Measurements from ENCODE around the gene ASB11. TPM values are rescaled to one million over a fixed set of nuclear protein-coding genes. Genes with fewer than 3 reads are reported as not detected.
A peak's percentile ranks its signal among the peaks of the same experiment; 100 is the strongest.
"Not testable (repeated sequence)": the region's sequence is repeated elsewhere in the genome, so short reads cannot be mapped to it uniquely, and the experiment has no call there.

The ASB11 gene
- total and polyA plus RNA-seq, 7 experiments from 2014 or later: not detected

DNA sequence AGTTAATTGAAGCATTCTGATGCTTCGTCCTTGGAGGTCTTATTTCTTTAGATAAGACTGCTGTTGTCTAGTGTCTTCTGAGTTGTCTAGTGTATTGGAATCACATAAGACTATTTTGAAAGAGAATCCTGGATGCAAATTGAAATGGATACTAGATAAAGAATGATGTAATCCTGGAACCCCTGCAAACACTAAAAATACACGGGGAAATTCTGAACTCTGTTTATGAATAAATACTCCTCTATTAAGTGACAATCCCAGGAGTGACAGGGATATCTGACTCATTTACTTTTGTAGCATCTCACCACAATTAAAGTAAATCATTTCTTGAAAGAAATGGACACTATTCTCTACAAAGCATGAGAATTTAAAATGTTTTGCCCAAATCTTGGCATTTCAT lies 968 bp downstream of the ASB11 start:
- H3K4me3 Mint-ChIP-seq: no peak overlapping the region
- no peaks in the 10 kb centered on the region for H3K27me3 Mint-ChIP-seq
- CTCF ChIA-PET: interaction anchor here (0.6 kb wide), 1 partner anchor 320 kb away, joined by 4 read pairs; no protein-coding TSS in a partner anchor
- H3K27ac Mint-ChIP-seq: no peak overlapping the region
- H3K9me3 Mint-ChIP-seq: no peaks in the 10 kb centered on the region
- intact Hi-C loops (cut with micrococcal nuclease): no loop called here
- Histone ChIP-seq H3K4me3 (ENCODE audit: low read length) (no peak overlapping the region), H3K27ac (ENCODE audit: low read depth, low read length) (no peak overlapping the region), H3K36me3 (ENCODE audit: control insufficient read depth in 2 of 3, insufficient read depth in 3 of 3, low read length in 3 of 3) (no peaks in the 10 kb centered on the region), H3K4me1 (ENCODE audit: control insufficient read depth in 2 of 2, insufficient read depth in 2 of 2, low read length in 2 of 2) (no peaks in the 10 kb centered on the region), H3K27me3 (ENCODE audit: control insufficient read depth in 2 of 2, insufficient read depth in 2 of 2, low read length in 2 of 2) (no peaks in the 10 kb centered on the region), H3K9me3 (ENCODE audit: control insufficient read depth in 2 of 3, low read length in 3 of 3) (no peaks in the 10 kb centered on the region)
- DNase-seq (no peak), ATAC-seq (no peak)
- POLR2A ChIA-PET: no interaction called here
- no peaks in the 10 kb centered on the region for H3K4me1 Mint-ChIP-seq
- peaks cover 0 to 3% (median 0%) of the 10 kb centered on the region in 5 donors for H3K36me3 Mint-ChIP-seq

DNA sequence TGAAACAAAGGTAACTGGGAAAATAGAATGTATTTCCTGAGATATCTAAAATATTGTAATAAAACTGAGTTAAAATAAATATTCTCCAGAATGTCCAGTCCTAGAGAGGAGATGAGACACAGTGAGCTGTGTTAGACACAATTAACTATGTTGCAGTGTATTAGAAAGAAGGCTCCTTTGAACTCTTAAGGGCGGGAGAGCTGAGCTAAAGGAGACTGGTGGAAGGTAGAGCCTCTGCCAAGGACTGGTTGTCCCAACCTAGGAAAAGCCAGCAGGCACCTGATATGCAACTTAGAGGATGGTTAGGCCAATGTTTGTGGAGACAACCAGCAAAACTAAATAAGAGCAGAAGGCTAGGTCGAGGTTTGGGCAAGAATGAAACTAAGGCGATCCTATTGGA lies 4.3 kb downstream of the ASB11 start:
- ChIA-PET CTCF (no interaction called here), POLR2A (no interaction called here)
- no peaks in the 10 kb centered on the region for H3K36me3 ChIP-seq (ENCODE audit: control insufficient read depth in 2 of 3, insufficient read depth in 3 of 3, low read length in 3 of 3)
- ATAC-seq: no peak
- no peak overlapping the region for H3K4me3 ChIP-seq (ENCODE audit: low read length)
- no peak overlapping the region for H3K27ac ChIP-seq (ENCODE audit: low read depth, low read length)
- Mint-ChIP-seq H3K36me3 (no peaks in the 10 kb centered on the region), H3K27ac (no peak overlapping the region), H3K4me3 (no peak overlapping the region), H3K4me1 (no peaks in the 10 kb centered on the region), H3K27me3 (no peaks in the 10 kb centered on the region), H3K9me3 (no peaks in the 10 kb centered on the region)
- intact Hi-C loops (cut with micrococcal nuclease): no loop called here
- no peak for DNase-seq
- no peaks in the 10 kb centered on the region for H3K4me1 ChIP-seq (ENCODE audit: control insufficient read depth in 2 of 2, insufficient read depth in 2 of 2, low read length in 2 of 2)
- no peaks in the 10 kb centered on the region for H3K9me3 ChIP-seq (ENCODE audit: control insufficient read depth in 2 of 3, low read length in 3 of 3)
- no peaks in the 10 kb centered on the region for H3K27me3 ChIP-seq (ENCODE audit: control insufficient read depth in 2 of 2, insufficient read depth in 2 of 2, low read length in 2 of 2)

DNA sequence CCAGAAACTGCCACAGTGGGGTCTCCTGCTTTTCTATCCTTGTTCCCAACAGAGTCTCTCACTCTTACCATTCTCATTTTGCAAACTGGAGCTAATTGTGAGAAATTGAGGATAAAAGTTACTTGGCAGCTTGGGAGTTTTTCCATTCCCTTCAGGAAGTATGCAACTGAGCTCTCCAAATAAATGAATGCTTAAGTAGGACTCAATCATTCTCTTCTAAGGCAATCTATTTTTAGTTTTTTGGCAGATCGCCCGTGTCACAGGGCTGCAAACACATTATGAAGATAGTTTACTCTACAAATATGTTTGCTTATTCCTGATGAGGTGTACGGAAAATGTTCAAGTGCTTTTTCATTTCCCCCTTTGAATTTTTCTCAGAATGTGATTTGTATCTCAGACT lies 5.3 kb downstream of the ASB11 start:
- Histone ChIP-seq H3K4me1 (ENCODE audit: control insufficient read depth in 2 of 2, insufficient read depth in 2 of 2, low read length in 2 of 2) (no peaks in the 10 kb centered on the region), H3K27ac (ENCODE audit: low read depth, low read length) (no peak overlapping the region), H3K9me3 (ENCODE audit: control insufficient read depth in 2 of 3, low read length in 3 of 3) (no peaks in the 10 kb centered on the region), H3K27me3 (ENCODE audit: control insufficient read depth in 2 of 2, insufficient read depth in 2 of 2, low read length in 2 of 2) (no peaks in the 10 kb centered on the region), H3K36me3 (ENCODE audit: control insufficient read depth in 2 of 3, insufficient read depth in 3 of 3, low read length in 3 of 3) (no peaks in the 10 kb centered on the region), H3K4me3 (ENCODE audit: low read length) (no peak overlapping the region)
- Mint-ChIP-seq H3K4me1 (no peaks in the 10 kb centered on the region), H3K27ac (no peak overlapping the region), H3K36me3 (no peaks in the 10 kb centered on the region), H3K27me3 (no peaks in the 10 kb centered on the region), H3K9me3 (no peaks in the 10 kb centered on the region), H3K4me3 (no peak overlapping the region)
- CTCF ChIA-PET: no interaction called here
- DNase-seq (no peak), ATAC-seq (no peak)
- intact Hi-C loops (cut with micrococcal nuclease): no loop called here
- POLR2A ChIA-PET: no interaction called here

DNA sequence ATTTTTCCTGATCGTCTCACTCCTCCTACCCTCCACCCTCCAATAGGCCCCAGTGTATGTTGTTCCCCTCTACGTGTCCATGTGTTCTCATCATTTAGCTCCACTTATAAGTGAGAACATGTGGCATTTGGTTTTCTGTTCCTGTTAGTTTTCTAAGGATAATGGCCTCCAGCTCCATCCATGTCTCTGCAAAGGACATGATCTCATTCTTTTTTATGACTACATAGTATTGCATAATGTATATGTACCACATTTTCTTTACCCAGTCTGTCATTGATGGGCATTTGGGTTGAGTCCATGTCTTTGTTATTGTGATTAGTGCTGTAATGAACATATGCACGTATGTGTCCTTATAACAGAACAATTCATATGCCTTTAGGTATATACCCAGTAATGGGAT lies 9.5 kb downstream of the ASB11 start:
- CTCF ChIA-PET; H3K27ac Mint-ChIP-seq; H3K4me3 ChIP-seq (ENCODE audit: low read length); H3K27me3 ChIP-seq (ENCODE audit: control insufficient read depth in 2 of 2, insufficient read depth in 2 of 2, low read length in 2 of 2); POLR2A ChIA-PET; H3K4me3 Mint-ChIP-seq; H3K4me1 Mint-ChIP-seq; DNase-seq; ATAC-seq; H3K4me1 ChIP-seq (ENCODE audit: control insufficient read depth in 2 of 2, insufficient read depth in 2 of 2, low read length in 2 of 2); H3K27me3 Mint-ChIP-seq; H3K9me3 ChIP-seq (ENCODE audit: control insufficient read depth in 2 of 3, low read length in 3 of 3); H3K9me3 Mint-ChIP-seq; H3K36me3 ChIP-seq (ENCODE audit: control insufficient read depth in 2 of 3, insufficient read depth in 3 of 3, low read length in 3 of 3); H3K27ac ChIP-seq (ENCODE audit: low read depth, low read length); intact Hi-C loops (cut with micrococcal nuclease); H3K36me3 Mint-ChIP-seq: not testable (repeated sequence)

DNA sequence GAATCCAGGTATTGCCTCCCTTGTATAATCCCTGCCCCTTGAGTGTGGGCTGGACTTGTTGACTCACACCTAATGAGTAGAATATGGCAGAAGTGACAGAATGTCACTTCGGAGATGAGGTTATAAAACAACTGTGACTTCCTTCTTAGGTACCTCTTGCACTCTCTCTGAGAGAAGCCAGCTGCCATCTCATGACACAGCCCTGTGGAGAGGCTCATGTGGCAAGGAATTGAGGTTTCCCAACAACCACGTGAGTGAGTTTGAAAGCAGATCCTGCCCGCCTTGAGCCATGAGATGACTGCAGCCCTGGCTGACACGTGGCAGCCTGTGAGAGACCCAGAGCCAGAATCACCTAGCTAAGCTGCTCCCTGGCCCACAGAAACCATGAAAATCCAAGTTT lies 13.5 kb downstream of the ASB11 start:
- Mint-ChIP-seq H3K27ac (no peak overlapping the region), H3K27me3 (no peaks in the 10 kb centered on the region), H3K9me3 (no peaks in the 10 kb centered on the region), H3K36me3 (no peaks in the 10 kb centered on the region), H3K4me1 (peaks cover 0 to 10% (median 2%) of the 10 kb centered on the region in 7 donors), H3K4me3 (no peak overlapping the region)
- intact Hi-C loops (cut with micrococcal nuclease): loop anchor here in 1 of 2 donors (2.0 kb wide), 1 partner anchor 167 kb away; no protein-coding TSS in a partner anchor
- ATAC-seq (peak; percentile 83), DNase-seq (peak in 1 of 9 donors; percentile 19)
- Histone ChIP-seq H3K9me3 (ENCODE audit: control insufficient read depth in 2 of 3, low read length in 3 of 3) (no peaks in the 10 kb centered on the region), H3K27ac (ENCODE audit: low read depth, low read length) (no peak overlapping the region), H3K36me3 (ENCODE audit: control insufficient read depth in 2 of 3, insufficient read depth in 3 of 3, low read length in 3 of 3) (no peaks in the 10 kb centered on the region), H3K27me3 (ENCODE audit: control insufficient read depth in 2 of 2, insufficient read depth in 2 of 2, low read length in 2 of 2) (no peaks in the 10 kb centered on the region), H3K4me1 (ENCODE audit: control insufficient read depth in 2 of 2, insufficient read depth in 2 of 2, low read length in 2 of 2) (no peaks in the 10 kb centered on the region), H3K4me3 (ENCODE audit: low read length) (no peak overlapping the region)
- ChIA-PET POLR2A (no interaction called here), CTCF (no interaction called here)

DNA sequence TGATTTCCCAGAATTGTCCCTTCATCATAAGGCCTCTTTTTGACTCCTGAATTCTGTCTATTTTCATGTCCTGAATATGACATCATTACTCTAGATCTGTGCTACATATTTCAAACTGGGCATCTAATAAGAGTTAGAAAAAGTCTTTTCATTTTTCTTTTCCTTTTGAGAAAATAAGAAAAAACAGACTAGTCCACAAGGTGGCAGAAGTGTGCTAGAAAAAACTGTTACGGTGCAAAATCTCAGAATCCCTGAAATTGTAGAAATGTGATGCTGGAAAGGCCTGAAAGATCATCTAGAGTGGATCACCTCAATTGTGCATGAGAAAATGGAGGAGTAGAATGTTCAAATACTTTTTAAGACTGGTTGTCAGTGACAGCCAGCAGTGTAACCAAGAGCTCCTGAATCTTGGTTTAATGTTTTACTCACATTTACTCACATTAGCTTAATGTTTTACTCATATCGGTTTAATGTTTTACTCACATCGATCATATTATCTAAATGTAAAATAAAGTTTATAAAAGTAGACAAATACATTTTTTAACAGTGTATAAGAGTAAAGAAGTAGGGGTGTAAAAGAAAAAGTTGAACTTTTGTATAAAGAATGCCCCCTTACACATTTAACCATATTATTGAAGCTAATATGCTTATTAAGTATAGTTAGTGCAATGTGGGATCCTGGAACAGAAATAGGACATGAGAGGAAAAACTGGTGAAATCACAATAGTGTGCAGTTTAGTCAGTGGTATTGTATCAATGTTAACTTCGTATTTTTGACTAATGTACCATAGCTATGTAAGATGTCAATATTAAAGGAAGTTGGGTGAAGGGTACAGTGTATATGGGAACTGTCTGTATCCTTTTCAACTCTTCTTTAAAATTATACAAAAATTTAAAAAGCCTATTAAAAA lies 15.2 kb downstream of the ASB11 start:
- Histone ChIP-seq H3K36me3 (ENCODE audit: control insufficient read depth in 2 of 3, insufficient read depth in 3 of 3, low read length in 3 of 3) (no peaks in the 10 kb centered on the region), H3K4me1 (ENCODE audit: control insufficient read depth in 2 of 2, insufficient read depth in 2 of 2, low read length in 2 of 2) (no peaks in the 10 kb centered on the region), H3K27me3 (ENCODE audit: control insufficient read depth in 2 of 2, insufficient read depth in 2 of 2, low read length in 2 of 2) (no peaks in the 10 kb centered on the region), H3K4me3 (ENCODE audit: low read length) (no peak overlapping the region), H3K9me3 (ENCODE audit: control insufficient read depth in 2 of 3, low read length in 3 of 3) (no peaks in the 10 kb centered on the region), H3K27ac (ENCODE audit: low read depth, low read length) (no peak overlapping the region)
- ChIA-PET CTCF (interaction anchor here (1.0 kb wide), 1 partner anchor 38 kb away, joined by 4 read pairs; no protein-coding TSS in a partner anchor), POLR2A (no interaction called here)
- Mint-ChIP-seq H3K9me3 (no peaks in the 10 kb centered on the region), H3K36me3 (no peaks in the 10 kb centered on the region), H3K27ac (peak overlapping the region in 1 of 9 donors; percentile 7), H3K27me3 (no peaks in the 10 kb centered on the region), H3K4me1 (peaks cover 0 to 10% (median 2%) of the 10 kb centered on the region in 7 donors), H3K4me3 (no peak overlapping the region)
- ATAC-seq (no peak), DNase-seq (peak in 1 of 9 donors; percentile 12)
- intact Hi-C loops (cut with micrococcal nuclease): loop anchor here (1.0 to 2.0 kb wide), 2 partner anchors 168 to 169 kb away; no protein-coding TSS in a partner anchor

DNA sequence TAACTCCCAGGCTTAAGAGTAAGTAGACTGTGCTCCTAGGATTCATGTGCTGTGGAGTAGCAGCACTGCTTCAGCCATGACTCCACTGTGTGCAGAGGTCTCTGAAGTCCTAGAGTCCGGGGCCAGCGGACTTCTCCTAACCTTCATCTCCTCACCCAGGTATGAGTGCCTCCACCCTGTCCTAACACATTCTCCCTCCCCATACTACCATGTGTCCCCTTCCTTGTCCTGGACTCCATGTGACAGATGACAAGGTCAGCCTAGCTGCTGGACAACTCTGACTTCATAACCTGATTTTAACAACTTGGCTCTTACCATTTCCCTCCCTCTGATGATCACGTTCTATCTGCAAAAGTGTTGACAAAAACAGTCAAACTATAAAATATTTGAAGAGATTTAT lies 16.7 kb downstream of the ASB11 start:
- Mint-ChIP-seq H3K4me1 (peaks cover 0 to 10% (median 2%) of the 10 kb centered on the region in 7 donors), H3K27ac (peak overlapping the region in 2 of 9 donors; percentile 10 to 47), H3K27me3 (no peaks in the 10 kb centered on the region), H3K9me3 (no peaks in the 10 kb centered on the region), H3K4me3 (no peak overlapping the region), H3K36me3 (no peaks in the 10 kb centered on the region)
- Histone ChIP-seq H3K27ac (ENCODE audit: low read depth, low read length) (no peak overlapping the region), H3K36me3 (ENCODE audit: control insufficient read depth in 2 of 3, insufficient read depth in 3 of 3, low read length in 3 of 3) (no peaks in the 10 kb centered on the region), H3K4me1 (ENCODE audit: control insufficient read depth in 2 of 2, insufficient read depth in 2 of 2, low read length in 2 of 2) (no peaks in the 10 kb centered on the region), H3K9me3 (ENCODE audit: control insufficient read depth in 2 of 3, low read length in 3 of 3) (no peaks in the 10 kb centered on the region), H3K4me3 (ENCODE audit: low read length) (no peak overlapping the region), H3K27me3 (ENCODE audit: control insufficient read depth in 2 of 2, insufficient read depth in 2 of 2, low read length in 2 of 2) (no peaks in the 10 kb centered on the region)
- DNase-seq (no peak), ATAC-seq (no peak)
- intact Hi-C loops (cut with micrococcal nuclease): no loop called here
- POLR2A ChIA-PET: no interaction called here
- CTCF ChIA-PET: interaction anchor here (0.6 kb wide), 1 partner anchor 561 kb away, joined by 4 read pairs; no protein-coding TSS in a partner anchor

All from naive thymus-derived CD4-positive, alpha-beta T cell (primary cell).